HFF-Myc (cell line): ENCODE data around the gene BRF1.

Source experiments
- DNase-seq: peaks from one replicate; pipeline ENCODE4 v3.0.0-alpha.2; 2011; ENCODE audit warnings: low read depth; ENCODE audit errors: extremely low read depth
- H3K4me3 ChIP-seq: replicated peaks from 2 replicates; pipeline ENCODE4 v1.5.1; 2011; ENCODE audit warnings: low read depth, mild to moderate bottlenecking, control low read depth, low read length
- TF ChIP-seq, protein P1 (sequence below): IDR thresholded peaks from 2 replicates; pipeline ENCODE4 v1.5.1; 2012; ENCODE audit warnings: mild to moderate bottlenecking, low read depth, low read length, control low read depth; ENCODE audit errors: missing control alignments

The BRF1 gene

DNA sequence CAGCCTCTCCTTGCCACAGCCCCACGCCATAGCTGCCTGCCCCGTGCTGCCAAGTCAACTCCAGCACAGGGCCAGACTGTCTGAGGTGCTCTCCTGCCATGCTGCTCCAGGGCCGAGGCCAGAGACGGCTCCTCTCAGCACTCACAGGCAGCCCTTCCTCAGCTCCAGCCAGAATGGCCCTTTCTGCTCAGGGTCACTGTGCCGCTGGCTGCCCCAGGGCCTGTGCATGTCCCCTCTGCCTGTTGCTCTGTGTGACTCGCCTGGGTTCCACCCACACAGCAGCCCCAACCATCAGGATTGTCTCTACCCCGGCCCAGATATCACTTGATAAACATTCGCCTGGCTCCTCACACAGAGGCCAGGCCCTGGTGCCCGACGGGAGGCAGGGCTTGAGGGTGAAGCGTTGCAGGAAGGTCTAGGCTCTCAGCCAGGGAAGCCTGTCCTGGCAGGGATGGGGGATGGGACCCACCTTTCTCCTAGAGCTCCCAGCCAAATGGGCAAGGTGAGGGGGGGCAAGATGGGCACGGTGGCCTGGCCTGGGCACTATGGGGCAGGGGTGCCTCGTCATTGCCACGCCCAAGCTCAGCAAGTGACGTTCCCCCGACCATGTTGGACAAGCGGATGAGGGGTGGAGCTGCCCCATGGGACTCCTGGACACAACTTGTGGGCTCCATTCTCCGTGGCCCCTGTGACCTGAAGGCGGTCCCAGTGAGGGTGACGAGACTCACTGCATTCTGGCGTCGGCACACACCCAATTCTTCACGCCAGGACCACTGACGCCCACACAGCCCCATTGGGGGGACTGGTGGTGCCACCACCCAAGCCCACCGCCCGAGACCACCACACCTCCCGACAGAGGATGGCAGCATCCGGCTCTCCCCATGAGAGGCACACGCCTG lies 79.9 kb downstream of the BRF1 start:
- no peak overlapping the region for H3K4me3 ChIP-seq
- TF ChIP-seq, protein P1, sequence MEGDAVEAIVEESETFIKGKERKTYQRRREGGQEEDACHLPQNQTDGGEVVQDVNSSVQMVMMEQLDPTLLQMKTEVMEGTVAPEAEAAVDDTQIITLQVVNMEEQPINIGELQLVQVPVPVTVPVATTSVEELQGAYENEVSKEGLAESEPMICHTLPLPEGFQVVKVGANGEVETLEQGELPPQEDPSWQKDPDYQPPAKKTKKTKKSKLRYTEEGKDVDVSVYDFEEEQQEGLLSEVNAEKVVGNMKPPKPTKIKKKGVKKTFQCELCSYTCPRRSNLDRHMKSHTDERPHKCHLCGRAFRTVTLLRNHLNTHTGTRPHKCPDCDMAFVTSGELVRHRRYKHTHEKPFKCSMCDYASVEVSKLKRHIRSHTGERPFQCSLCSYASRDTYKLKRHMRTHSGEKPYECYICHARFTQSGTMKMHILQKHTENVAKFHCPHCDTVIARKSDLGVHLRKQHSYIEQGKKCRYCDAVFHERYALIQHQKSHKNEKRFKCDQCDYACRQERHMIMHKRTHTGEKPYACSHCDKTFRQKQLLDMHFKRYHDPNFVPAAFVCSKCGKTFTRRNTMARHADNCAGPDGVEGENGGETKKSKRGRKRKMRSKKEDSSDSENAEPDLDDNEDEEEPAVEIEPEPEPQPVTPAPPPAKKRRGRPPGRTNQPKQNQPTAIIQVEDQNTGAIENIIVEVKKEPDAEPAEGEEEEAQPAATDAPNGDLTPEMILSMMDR = no peak
- DNase-seq = no peak

DNA sequence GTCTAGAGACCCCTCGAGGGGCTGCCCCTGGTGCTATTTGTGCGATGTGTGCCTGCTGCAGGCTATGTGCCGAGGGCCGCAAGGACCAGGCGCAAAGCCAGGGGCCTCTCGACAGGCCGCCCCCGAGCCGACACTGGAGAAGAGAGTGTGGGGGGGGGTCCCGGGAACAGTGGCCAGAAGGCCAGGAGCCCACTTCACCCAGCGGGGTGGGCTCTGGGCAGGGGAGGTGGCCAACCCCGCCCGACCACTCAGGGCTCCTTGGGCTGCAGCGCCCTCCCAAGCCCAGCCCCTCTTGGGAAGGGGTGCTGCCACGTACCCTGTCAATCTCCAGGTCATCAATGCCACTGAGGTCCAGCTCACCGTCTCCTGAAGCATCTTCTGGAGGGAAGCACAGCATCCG lies 81.0 kb downstream of the BRF1 start:
- H3K4me3 ChIP-seq = no peak overlapping the region
- DNase-seq = no peak
- TF ChIP-seq, protein P1 = no peak

GRCh38 chr14:105219043-105219612 lies 81.7 kb downstream of the BRF1 start:
- H3K4me3 ChIP-seq = no peak overlapping the region
- TF ChIP-seq, protein P1 = no peak
- no peak for DNase-seq

- TF ChIP-seq, protein P1 = no peak
- H3K4me3 ChIP-seq = no peak overlapping the region
- DNase-seq = no peak
Measured at GRCh38 chr14:105218611-105219010, 82.2 kb downstream of the BRF1 start.

- TF ChIP-seq, protein P1 = no peak
- no peak for DNase-seq
- no peak overlapping the region for H3K4me3 ChIP-seq
Measured at GRCh38 chr14:105217774-105218173, 83.0 kb downstream of the BRF1 start.

DNA sequence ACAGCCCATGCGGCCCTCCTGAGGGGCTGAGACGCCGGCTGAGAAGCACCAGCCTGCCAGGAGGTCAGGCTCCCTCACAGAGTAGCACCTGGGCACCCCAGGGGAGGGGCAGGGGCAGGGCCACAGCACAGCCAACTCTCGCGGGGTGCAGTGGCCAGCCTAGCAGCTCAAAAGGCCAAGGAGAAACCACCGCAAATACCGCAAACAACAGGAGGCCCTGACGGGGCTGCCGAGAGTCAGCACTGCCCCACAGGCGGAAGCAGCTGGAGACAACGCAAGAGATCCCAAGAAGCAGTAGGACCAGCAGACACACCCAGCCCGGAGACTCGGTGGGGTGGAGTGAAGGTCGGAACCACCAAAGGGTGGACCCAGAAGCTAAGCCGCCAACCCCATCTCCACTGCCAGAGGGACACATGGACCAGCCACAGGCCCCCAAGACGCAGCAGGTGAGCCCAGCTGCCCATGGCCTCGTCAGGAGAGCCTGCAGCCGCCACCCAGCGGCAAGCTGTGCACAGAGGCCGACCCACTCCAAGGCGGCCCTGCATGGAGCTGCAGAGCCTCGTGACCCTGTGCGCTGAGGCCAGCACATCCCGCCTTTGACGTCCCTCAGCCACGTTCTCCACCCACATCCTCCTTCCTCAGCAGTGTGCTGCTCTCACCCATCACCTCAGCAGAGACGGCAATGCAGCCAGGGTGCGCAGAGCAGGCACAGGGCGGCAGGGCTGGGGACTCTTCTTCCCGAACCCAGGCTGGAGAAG lies 84.1 kb downstream of the BRF1 start:
- TF ChIP-seq, protein P1 = no peak

More for the DNA sequence above, 84.1 kb downstream of the BRF1 start:
- DNase-seq = no peak
- no peak overlapping the region for H3K4me3 ChIP-seq
